Hindlimb muscle (tissue), 1 donor: ENCODE results near the gene DENND2C. TPM values are rescaled to one million over a fixed set of nuclear protein-coding genes. Genes with fewer than 3 reads are reported as not detected.
A peak's percentile ranks its signal among the peaks of the same experiment; 100 is the strongest.

Source experiments
- DNase-seq: peaks from one replicate; pipeline ENCODE4 v3.0.0-alpha.2; 2013
- polyA plus RNA-seq: library from polyadenylated mRNA; unstranded; fragments of 120-200 nt; gene quantifications from one replicate; pipeline ENCODE4 v1.2.1, GENCODE V29; 2013; ENCODE audit not compliant: insufficient read length

DENND2C gene
- polyA plus RNA-seq, 1 donor = 10.1 TPM

DNA sequence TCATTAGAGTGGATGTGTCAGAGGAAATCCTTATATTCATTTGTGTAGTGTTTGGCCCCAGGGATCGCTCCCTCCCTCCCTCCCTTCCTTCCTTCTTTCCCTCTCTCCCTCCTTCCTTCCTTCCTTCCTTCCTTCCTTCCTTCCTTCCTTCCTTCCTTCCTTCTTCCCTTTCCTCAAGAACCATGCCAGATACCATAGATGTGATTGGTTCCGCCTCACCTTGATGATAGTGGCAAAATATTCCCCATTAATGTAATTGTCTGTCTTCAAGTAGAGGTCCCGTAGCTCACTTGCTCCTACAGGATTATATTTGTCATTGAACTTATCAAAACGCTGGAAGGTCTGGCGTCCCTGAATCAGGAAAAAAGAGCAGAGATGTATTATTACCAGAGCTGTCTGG is 7.8 kb upstream of the DENND2C start:
- DNase-seq = no peak

DNA sequence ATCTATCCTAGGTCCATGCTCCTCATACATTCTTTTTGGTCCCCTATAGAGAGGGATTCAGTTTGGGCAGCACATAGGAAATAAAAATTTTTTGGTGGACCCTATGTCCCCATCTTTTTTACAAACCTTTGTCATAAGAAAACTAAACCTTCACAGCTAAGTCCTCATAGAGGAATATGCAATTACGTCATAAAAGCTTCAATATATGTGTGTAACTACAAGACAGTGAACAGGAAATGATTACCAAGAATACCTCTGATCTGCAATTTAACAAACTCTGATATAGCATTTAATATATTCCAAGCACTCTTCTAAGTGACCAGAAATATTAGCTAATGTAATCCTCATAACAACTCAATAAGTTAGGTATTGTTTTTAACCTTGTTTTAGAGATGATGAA is 6.3 kb upstream of the DENND2C start:
- no peak for DNase-seq

DNA sequence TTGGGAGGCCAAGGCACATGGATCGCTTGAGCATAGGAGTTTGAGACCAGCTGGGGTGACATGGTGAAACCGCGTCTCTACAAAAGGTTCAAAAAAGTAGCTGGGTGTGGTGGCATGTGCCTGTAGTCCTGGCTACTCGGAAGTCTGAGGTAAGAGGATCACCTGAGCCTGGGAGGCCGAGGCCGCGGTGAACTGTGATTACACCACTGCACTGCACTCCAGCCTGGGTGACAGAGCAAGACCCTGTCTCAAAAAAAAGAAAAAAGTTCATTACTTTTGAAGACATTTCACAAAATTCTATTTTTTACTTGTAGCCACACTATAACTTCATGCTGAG is 2.1 kb upstream of the DENND2C start:
- no peak for DNase-seq

DNA sequence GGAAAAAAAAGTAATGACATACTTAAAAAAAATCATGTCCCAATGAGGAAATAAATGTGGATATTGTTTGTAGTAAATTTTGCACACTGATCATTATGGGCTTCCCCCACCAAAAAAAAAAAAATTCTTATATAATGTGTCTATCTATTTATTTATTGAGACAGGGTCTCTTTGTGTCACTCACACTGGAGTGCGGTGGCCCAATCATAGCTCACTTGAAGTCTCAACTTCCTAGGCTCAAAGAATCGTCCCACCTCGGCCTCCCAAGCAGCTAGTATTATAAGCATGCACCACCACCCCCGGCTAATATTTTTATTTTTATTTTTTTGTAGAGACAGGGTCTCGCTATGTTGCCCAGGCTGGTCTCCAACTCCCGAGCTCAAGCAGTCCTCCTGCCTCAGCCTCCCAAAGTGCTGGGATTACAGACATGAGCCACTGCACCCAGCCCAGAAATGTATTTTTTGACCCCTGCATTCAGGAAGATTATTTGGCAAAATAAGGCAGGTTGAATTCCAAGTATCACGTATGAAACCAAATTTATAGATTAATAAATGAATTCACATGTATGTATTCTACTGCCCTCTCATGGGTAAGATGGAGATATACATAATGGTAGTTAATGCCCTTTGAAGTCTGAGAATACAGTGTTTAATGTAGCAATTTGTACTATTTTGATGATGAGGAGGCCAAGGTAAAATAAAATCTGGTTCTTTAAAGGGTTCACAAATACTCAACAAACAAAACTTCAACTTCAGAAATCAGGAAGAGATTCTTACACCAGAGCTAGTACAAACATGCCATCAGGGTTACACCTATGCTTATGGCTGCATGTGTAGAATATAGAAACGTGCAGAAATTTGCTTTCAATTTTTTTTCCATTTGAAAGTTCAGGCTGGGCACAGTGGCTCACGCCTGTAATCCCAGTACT is 1.4 kb upstream of the DENND2C start:
- no peak for DNase-seq

DNA sequence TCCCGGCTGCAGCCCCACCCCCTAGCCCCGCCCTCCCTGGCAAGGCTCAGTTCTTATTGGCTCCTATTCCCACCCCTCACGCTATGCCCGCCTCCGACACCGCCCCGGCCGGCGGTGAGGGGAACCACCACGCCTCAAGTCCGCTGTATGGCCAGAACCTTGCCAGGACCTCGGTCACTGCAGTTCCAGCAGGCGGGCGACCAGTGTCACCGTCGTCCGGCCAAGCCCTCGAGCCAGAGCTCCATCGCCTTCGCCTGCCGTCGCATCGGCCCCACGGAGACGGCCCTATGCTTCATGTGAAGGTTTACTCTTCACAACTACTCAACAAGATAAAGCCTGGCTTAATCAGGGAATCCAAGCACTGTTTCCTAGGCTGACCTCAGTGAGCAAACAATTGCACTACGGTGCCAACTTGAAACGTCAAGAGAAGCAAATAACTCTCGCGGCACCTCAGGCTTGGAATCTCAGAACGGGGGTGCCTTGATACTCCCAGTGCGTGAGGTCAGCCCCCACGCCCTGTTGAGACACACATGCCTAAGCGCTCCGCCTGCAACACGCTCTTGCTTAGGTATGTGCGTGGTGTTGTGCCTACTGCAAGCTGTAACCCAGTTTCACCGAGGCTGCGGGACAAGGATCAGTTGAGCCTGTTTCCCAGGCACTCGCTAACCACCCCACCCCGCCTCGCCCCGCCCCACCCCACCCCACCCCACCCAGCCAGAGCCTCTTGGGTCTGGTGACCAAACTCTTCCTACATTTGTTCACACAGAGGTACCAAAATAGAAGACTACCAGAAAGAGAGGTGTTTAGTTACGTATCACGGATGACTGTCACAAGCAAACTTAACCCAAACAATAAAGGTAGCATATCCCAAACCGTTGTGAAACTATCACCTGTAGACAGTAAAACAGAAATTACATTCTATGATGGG is 498 bp upstream of the DENND2C start:
- peak; percentile 92 for DNase-seq

DNA sequence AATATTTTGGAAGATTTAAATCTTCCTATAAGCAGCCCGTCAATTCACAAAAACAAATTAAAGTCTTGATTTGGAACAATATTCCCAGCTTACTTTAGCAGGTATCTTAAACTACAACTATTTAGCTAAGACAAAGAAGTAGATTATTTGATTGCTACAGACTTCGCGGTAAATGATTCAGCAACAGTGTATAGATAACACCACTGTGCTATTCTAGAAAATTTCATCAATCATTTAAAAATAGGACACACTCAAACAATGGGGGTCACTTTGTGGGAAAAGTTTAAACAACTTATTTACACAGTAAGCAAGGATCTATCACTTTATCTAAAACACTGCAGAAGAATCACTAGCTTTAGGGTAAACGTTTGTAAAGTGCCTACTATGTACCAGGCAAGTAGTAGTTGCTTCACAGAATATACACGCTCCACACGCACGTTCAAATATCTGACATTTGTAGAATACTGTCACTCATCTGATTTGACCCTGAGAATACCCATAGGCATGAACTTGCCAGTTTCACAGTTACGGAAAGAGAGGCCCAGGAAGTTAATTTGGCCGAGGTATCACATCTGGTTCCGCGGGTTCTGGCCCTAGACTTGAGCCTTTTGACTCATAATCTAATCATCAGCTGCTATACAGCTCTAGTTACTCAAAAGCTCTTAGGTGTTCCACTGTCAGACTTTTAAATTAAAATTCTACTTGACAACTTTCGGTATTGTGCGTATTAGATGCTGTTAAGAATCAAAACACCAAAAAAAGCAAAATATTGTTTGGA is 876 bp downstream of the DENND2C start:
- peak; percentile 6 for DNase-seq

DNA sequence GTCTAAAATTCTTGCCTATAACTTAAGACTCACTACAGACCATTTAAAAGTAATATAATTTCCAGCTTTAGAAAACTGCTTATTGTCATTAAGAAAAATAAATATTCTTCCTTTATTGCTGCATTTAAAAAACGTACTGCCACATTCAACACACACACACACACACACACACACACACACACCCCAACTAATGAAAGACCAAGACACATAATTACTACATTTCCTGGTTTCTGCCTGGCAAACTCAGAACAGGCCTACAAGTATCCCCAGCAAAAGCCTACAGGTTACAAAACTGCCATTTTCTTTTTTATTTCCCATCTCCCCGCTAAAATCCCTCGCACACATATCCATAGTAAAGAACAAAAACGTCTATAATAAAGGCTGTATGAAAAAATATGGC is 1.5 kb downstream of the DENND2C start:
- no peak for DNase-seq

DNA sequence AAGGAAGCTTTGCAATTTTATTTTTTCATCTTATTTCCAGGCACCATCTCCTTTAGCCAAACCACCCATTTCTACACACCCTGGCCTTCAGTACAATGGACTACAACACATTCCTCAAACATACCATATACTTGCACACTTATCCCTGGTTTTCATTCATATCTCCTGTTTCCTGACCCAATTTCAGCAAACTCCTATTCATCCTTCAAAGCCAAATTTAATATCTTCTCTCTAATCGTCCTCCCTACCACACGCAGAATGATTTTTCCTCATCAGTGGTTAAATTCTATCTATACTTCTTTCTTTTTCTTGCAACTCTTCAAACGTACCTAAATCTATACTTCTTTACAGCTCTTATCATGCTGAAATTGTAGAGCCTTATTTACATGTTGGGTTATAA is 2.9 kb downstream of the DENND2C start:
- DNase-seq = no peak

DNA sequence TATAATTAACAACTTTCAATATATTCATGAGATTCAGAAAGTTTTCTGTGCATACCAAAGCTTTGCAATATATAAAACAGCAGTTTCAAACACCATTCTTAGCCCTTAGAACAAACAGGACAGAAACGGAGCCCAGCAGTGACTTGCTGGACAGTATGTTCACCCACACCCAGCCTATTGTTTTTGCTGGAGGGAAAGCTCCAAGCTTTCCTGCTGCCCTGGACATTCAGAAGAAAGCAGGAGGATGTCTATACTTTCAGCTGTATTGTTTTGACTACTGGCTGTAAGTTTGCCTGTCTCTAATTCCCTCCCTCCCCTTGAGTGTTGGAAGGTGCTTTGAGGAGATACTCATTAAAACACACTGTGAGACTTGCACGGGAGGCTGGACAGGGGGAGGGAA is 9.6 kb downstream of the DENND2C start:
- no peak for DNase-seq

DNA sequence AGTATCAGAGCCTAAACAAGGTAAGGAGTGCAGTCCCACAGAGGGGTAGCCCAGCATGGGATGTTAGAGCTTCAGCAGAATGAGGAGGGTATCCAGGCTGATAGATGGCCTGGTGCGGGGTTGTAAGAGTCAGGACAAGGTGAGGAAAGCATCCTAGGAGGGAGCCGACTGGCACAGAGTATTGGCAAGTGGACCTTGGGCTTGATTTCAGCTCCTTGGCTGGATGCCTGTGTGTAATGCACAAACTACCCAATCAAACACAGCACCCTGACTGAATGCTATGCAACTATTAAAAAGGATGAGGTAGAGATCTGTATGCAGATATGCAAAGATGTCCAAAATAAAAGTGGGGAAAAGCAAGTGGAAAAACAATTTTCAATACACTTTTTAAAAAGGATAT is 18.0 kb downstream of the DENND2C start:
- DNase-seq = no peak

DNA sequence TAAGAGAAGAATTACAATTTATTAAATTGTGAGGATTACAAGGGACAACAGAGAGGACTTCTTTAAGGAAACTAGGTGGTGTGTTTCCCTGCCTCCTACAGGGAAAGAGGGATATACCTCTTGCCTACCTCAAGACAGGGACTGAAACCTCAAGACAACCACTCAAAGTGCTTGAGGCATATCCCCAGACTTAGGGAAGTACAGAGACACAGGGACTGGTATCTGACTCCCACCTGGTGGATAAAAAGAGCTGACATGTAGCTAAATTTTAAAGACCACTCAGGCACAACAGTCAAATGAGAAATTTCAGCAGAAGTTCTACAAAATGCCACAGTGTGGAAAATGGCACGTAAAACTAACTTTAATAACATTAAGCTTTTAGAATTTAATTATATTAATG is 21.3 kb downstream of the DENND2C start:
- DNase-seq = no peak

DNA sequence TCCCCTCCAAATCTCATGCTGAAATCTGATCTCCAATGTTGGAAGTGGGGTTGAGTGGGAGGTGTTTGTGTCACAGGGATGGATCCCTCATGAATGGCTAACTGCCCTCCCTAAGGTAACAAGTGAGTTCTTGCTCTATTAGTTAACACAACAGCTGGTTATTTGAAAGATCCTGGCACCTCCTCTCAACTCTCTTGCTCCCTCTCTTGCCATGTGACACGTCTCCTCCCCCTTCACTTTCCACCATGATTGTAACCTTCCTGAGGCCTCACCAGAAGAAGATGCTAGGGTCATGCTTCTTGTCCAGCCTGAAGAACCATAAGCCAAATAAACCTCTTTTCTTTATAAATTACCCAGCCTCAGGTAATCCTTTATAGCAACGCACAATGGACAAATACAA is 28.5 kb downstream of the DENND2C start:
- DNase-seq = no peak

DNA sequence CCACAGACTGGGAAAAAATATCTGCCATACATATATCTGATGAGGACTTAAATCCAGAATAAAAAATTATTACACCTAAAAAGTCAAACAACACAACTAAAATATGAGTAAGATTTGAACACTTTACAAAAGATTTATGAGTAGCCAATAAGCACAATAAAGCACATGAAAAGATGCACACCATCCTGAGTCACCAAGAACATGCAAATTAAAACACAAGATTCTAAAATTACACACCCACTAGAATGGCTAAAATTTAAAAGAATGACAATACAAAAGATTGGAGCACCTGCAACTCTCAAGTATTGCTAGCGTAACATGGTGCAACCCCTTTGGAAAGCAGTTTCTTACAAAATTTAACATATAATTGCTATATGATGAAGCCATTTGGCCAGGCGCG is 30.9 kb downstream of the DENND2C start:
- no peak for DNase-seq

DNA sequence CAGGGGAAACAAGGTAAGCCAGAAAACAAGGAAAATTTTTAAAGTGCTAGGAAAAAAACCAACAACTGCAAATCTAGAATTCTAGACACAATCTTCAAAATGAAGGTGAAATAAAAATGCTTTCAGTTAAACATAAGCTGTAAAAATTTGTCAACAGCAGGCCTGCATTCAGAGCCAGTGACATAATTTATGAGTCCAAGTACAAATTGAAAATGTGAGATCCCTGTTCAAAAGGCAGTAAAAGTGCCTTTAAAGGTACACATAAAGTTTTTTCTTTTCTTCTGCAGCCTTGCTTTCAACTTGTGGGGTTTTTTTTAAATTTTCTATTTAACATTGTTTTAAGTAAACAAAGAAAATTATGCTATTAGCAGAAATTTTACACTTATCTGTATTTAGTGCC is 37.4 kb downstream of the DENND2C start:
- DNase-seq = no peak

DNA sequence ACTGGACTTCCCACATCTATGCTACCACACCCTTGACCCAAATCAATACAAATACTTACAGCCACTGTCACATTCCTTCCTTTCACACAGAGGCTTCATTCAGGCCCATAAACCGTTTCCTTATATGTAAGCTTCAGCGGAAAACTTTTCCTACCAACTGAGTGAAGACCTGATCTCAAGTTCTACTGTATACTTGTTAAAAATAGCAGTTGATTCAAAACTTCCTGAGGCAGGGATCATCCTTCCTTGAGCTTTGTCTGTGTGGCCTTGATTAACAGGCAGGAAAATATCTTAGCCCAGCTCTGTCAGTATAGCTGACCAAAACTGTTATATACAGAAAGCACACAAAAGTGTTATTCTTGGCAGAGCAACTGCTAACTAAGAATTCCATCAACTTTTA is 42.7 kb downstream of the DENND2C start:
- DNase-seq = no peak

DNA sequence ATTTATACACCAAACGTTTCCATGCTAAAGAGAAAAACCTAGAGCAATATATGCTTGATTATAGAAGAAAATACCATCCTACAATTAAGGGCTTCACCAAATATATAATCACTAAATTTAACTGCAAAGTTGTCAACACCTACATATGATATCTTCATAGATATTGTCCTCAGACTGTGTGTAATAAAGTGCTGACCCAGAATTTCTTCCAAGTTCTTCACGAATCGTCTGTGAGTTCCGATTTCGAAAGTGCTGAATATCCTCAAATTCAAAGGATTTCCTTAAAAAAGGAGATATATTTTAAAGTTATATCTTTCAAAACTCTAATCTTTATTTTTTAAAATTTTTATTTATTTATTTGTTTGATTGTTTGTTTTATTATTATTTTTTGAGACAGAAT is 46.5 kb downstream of the DENND2C start:
- no peak for DNase-seq

DNA sequence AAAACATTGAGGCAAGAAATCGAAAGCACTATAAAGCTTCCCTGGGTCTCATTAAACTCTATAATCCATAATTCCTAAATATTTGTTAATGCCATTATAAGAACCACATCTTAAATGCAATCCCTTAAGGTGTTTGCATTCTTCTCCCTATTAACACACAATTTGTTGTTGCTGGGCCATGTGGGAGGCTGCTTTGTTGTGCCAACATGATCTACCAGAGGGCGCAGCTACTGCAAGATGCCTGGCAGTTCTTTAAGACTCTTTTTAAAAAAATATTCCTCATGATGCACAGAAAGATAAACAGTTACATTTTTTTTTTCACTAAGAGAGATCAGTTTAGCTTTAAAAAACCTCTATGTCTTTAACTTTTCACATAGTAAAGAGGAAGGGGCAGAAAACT is 49.4 kb downstream of the DENND2C start:
- no peak for DNase-seq

DNA sequence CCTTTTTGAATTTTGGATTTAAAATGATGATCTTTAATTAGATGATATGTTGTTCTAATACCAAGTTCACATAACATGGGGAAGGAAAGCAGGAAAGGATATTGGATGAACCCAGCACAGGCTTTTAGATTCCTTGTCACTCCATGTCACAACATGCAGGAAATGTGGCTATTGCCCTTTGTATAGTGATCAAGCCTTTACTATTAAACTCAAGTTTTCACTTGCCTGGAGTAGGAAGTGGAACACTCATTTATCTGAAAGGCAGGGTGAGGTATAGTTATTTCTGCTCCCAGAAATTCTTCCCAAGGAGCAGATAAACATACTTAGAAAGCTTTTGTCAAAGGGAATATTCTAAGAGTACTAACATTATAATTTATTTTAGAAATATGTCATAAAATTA is 51.2 kb downstream of the DENND2C start:
- no peak for DNase-seq

DNA sequence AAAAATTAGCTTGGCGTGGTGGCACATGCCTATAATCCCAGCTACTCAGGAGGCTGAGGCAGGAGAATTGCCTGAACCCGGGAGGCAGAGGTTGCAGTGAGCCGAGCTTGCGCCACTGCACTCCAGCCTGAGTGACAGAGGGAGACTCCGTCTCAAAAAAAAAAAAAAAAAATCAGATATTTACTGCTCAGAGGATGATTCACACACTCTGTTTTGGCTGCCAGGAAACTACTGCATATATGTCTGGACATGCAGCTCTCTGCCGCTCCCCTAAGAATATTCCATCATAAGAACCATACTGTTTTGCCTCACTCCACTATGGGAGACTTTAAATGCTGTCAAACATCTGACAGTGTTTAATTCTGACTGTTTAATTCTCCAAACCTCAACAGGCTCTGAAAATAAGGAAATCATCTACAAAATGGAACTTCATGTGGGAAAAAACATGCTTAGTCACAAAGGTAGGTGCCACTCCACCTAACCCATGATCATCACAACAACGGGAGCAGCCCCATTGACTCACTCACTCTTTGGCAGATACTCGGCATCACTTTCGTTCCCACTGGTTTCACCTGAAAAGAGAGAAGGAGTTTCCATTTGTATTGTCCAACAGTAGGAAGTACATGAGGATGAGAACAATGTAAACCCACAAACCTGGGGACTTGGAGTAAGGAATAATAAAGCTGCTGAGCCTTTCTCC is 59.2 kb downstream of the DENND2C start:
- no peak for DNase-seq

DNA sequence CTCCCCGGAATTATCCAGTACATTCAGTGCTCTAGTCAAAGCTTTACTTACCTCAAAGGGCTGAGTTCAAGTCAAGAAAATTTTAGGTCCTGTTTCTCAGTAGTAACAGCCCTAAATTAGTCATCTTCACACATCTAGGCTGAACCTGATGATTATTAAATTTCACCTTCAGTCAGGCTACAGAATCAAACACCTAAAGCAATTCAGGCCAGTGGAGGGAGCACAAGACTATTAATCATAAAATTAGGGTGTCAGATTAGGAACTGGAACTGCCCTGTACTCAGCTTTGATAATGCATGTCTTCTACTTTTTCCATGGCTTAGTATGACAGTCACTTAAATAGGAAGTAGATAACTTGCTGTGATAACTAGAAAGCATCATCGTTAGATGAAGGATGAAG is 60.0 kb downstream of the DENND2C start:
- DNase-seq = no peak

DNA sequence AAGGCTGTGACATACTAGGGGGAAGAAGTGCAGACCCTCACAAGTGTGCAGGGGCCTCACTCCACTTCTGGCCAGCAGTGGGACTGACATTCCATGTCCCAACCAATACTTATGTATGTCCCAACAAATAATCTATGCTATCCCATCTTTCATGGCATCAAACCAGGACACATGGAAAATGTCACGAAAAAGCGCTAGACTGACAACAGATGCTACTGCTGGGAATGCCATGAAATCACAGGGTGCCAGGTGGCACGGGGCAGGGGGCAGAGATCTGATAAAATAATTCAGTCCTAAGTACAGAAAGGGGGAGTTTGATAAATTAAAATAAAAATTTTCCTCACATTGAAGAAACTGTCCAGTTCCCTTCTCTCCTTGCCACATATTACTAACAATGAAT is 60.8 kb downstream of the DENND2C start:
- DNase-seq = no peak

DNA sequence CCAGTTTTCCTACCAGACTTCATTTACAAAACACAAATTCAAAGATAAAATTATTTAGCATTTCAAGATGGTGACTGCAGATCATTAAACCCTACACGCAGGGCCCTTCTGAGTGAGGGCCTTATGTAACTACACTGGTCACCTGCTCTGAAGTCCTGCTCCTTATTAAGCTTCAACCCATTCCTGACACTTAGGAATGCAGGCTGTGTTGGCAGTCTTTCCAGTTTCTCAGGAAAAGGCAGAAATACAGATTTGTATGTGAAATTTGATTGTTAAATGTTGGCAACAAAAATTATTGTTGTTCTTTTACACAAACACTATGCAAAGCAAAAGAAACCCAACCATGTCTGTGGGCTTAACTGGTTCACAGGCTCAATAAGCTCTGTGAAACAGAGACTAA is 62.6 kb downstream of the DENND2C start:
- no peak for DNase-seq
